Smooth muscle cell (in vitro differentiated cells): Measurements from ENCODE around the gene RFNG. TPM values are rescaled to one million over a fixed set of nuclear protein-coding genes. Genes with fewer than 3 reads are reported as not detected.

Source experiments
- DNase-seq: peaks from one replicate; lab custom pipeline; 2025; ENCODE audit not compliant: unreplicated experiment; lab: John Stamatoyannopoulos, UW
- H2AFZ ChIP-seq: fragments of 200-600 bp; sonication (generic); 2 replicates; pipeline ENCODE4 v1.6.0; 2016; ENCODE audit warnings: antibody characterized with exemption, low read depth, mild to moderate bottlenecking
- H3F3A ChIP-seq: fragments of 200-600 bp; sonication (generic); 2 replicates; pipeline ENCODE4 v1.6.0; 2017; ENCODE audit warnings: antibody characterized with exemption, low read depth
- H3K27ac ChIP-seq: fragments of 200-600 bp; sonication (generic); 2 replicates; pipeline ENCODE4 v1.5.1; 2016; ENCODE audit warnings: low read depth, mild to moderate bottlenecking
- H3K27me3 ChIP-seq: fragments of 200-600 bp; sonication (generic); 2 replicates; pipeline ENCODE4 v1.6.1; 2016; ENCODE audit warnings: low read depth, mild to moderate bottlenecking
- H3K36me3 ChIP-seq: fragments of 200-600 bp; sonication (generic); 2 replicates; pipeline ENCODE4 v1.5.1; 2016; ENCODE audit warnings: low read depth
- H3K4me1 ChIP-seq: fragments of 200-600 bp; sonication (generic); 2 replicates; pipeline ENCODE4 v1.5.1; 2016; ENCODE audit warnings: low read depth
- H3K4me2 ChIP-seq: fragments of 200-600 bp; sonication (generic); 2 replicates; pipeline ENCODE4 v1.6.0; 2016; ENCODE audit warnings: mild to moderate bottlenecking
- H3K4me3 ChIP-seq: fragments of 200-600 bp; sonication (generic); 2 replicates; pipeline ENCODE4 v1.5.1; 2016; ENCODE audit warnings: mild to moderate bottlenecking
- H3K79me2 ChIP-seq: fragments of 200-600 bp; sonication (generic); 2 replicates; pipeline ENCODE4 v1.6.0; 2016; ENCODE audit warnings: low read depth, mild to moderate bottlenecking
- H3K9ac ChIP-seq: fragments of 200-600 bp; sonication (generic); 2 replicates; pipeline ENCODE4 v1.6.0; 2016; ENCODE audit warnings: low read depth
- H3K9me3 ChIP-seq: fragments of 200-600 bp; sonication (generic); replicated peaks from 2 replicates; pipeline ENCODE4 v1.5.1; 2016; ENCODE audit warnings: low read depth
- H4K20me1 ChIP-seq: fragments of 200-600 bp; sonication (generic); 2 replicates; pipeline ENCODE4 v1.6.0; 2016; ENCODE audit warnings: low read depth
- WGBS: methylation state at CpG from one replicate; pipeline ENCODE4 v1.1.7; 2016; ENCODE audit warnings: low lambda C conversion rate; 5-methylcytosine and 5-hydroxymethylcytosine counted together
- polyA plus RNA-seq: library from polyadenylated mRNA; unstranded; fragments of >200 nt; fragmentation: Nextera tagmentation; extraction: Ambion mirVana; gene quantifications from 2 replicates; pipeline ENCODE4 v1.2.1, GENCODE V29; 2016
- total RNA-seq: library from RNA; depleted of rRNA; stranded (reverse); fragments of >200 nt; gene quantifications from 2 replicates; pipeline ENCODE4 v1.2.3, GENCODE V29; 2014
- TF ChIP-seq, protein P1 (sequence below): fragments of 200-600 bp; sonication (generic); IDR thresholded peaks from 2 replicates; pipeline ENCODE4 v1.5.1; 2017; ENCODE audit warnings: borderline replicate concordance, mild to moderate bottlenecking, antibody characterized with exemption; ENCODE audit not compliant: insufficient read depth, poor library complexity, severe bottlenecking

The RFNG gene
- total and polyA plus RNA-seq, 2 experiments from 2014 or later: 27.1 to 54.9 TPM

DNA sequence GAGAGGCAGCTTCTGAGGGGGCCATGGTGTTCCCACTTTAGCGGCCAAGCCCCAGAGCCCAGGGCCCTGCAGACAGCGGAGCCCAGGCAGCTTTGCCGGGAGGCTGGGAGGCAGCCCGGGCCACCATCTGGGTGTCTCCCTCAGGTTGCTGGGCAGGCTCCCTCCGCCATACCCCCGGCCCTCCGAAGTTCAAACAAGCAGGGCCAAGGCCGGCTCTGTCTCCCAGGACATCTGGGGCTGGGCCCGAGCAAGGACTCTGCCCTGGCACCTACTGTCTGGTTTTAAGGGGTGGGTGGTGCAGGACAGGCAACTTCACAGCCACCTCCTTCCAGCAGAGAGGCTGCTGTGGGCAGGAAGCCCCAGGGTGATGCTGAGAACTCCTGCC is 11.4 kb upstream of the RFNG start:
- Histone ChIP-seq H3K4me3 (no peak overlapping the region), H3K79me2 (peaks cover 5% of the 10 kb centered on the region), H3K27me3 (no peaks in the 10 kb centered on the region), H3K4me2 (no peak overlapping the region), H3K9ac (no peak overlapping the region), H3F3A (no peaks in the 10 kb centered on the region), H3K9me3 (no peaks in the 10 kb centered on the region), H2AFZ (no peak overlapping the region), H4K20me1 (no peaks in the 10 kb centered on the region), H3K36me3 (no peaks in the 10 kb centered on the region), H3K4me1 (peaks cover 6% of the 10 kb centered on the region), H3K27ac (no peak overlapping the region)
- DNase-seq: no peak
- TF ChIP-seq, protein P1, sequence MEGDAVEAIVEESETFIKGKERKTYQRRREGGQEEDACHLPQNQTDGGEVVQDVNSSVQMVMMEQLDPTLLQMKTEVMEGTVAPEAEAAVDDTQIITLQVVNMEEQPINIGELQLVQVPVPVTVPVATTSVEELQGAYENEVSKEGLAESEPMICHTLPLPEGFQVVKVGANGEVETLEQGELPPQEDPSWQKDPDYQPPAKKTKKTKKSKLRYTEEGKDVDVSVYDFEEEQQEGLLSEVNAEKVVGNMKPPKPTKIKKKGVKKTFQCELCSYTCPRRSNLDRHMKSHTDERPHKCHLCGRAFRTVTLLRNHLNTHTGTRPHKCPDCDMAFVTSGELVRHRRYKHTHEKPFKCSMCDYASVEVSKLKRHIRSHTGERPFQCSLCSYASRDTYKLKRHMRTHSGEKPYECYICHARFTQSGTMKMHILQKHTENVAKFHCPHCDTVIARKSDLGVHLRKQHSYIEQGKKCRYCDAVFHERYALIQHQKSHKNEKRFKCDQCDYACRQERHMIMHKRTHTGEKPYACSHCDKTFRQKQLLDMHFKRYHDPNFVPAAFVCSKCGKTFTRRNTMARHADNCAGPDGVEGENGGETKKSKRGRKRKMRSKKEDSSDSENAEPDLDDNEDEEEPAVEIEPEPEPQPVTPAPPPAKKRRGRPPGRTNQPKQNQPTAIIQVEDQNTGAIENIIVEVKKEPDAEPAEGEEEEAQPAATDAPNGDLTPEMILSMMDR: no peak
- WGBS: 98% methylated on average over 9 of the region's 9 CpGs

DNA sequence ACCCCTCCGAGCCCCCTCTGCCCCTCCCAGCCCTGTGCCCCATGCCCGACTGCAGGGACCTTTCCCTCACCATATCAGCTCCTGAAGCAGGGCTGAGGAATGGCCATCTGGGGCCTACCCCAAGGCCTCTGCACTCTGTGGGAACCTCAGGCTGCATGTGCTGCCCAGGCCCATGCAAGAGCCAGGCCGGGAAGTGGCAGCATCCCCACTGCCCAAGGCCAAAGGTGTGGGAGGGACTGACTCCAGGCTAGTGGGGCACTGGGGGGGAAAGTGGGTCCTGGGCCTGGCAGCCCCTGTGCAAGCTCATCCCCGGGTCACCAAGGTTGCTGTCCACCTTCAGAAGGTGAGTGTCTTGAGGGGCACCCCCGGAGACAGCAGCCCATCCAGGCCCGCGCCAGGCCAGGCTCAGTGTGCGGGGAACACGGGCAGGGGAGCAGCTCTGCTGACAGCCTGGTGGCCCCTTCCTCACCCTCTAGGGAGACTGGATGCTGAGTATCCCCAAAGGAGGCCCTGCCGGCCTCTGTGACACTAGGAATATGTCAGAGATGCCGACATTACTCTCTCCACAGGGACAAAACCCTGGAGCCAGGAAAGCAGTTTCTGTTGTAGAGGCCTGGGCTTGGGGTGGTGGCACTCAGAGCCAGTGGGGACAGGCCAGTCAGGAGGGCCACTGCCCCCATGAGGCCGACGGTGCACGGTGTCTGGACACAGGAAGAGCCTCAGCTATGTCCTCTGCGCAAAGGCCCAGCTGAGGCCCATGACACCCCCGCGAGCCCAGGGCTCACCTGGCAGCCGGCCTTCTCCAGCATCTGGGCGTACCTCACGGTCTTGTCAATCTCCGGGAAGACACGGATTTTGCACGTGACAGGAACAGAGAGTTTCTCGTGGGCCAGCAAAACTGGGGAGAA is 10.7 kb upstream of the RFNG start:
- no peaks in the 10 kb centered on the region for H3F3A ChIP-seq
- DNase-seq: no peak
- no peaks in the 10 kb centered on the region for H4K20me1 ChIP-seq
- no peak overlapping the region for H3K4me2 ChIP-seq
- H2AFZ ChIP-seq: no peak overlapping the region
- no peaks in the 10 kb centered on the region for H3K36me3 ChIP-seq
- TF ChIP-seq, protein P1: no peak
- H3K9ac ChIP-seq: no peak overlapping the region
- peaks cover 6% of the 10 kb centered on the region for H3K4me1 ChIP-seq
- no peaks in the 10 kb centered on the region for H3K27me3 ChIP-seq
- H3K9me3 ChIP-seq: no peaks in the 10 kb centered on the region
- peaks cover 5% of the 10 kb centered on the region for H3K79me2 ChIP-seq
- no peak overlapping the region for H3K4me3 ChIP-seq
- H3K27ac ChIP-seq: no peak overlapping the region
- WGBS: 96% methylated on average over 23 of the region's 24 CpGs

DNA sequence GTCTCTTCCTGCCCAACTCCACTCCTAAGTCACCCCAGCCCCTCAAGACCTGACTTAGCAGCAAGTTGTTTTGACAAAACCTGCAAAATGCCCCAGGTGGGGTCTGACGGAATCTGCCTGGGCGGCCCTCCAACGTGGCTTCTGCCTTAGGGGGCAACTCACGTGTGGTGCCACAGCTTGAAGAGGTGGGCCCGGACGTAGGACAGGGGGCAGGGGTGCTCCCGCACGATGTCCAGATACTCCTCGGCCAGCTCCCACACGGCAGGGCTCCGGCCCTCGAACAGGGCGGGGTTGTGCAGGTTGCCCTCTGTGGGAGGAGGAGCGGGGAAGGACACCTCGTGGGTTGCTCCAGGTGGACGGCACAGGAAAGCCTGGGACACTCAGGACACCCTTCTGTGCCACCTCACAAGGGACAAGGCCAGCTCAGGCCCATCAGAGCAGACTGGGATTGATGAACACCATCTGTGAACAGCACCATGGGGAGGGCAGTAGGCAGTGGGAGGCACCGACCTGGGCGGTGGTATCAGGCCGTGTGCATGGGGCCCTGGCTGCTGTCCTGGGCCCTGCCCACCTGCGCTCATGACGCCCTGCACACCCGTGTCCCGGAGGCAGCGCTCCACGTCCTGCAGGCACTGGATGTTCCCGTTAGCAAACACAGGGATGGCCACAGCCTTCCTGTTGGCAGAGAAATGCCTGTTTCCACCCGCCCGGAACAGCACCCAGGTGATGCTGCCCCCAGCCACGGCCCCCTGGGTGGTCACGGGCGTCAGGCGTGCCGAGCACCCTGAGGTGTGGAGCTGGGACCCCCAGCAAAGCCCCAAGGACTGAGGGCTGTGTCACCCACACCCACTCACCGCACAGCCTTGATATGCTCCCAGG is 9.7 kb upstream of the RFNG start:
- TF ChIP-seq, protein P1: no peak
- H3F3A ChIP-seq: no peaks in the 10 kb centered on the region
- peaks cover 6% of the 10 kb centered on the region for H3K4me1 ChIP-seq
- 97% methylated on average over 34 of the region's 34 CpGs for WGBS
- peaks cover 5% of the 10 kb centered on the region for H3K79me2 ChIP-seq
- no peaks in the 10 kb centered on the region for H4K20me1 ChIP-seq
- H3K4me2 ChIP-seq: no peak overlapping the region
- no peak overlapping the region for H3K27ac ChIP-seq
- H2AFZ ChIP-seq: no peak overlapping the region
- H3K27me3 ChIP-seq: no peaks in the 10 kb centered on the region
- H3K36me3 ChIP-seq: no peaks in the 10 kb centered on the region
- no peak overlapping the region for H3K4me3 ChIP-seq
- DNase-seq: no peak
- no peaks in the 10 kb centered on the region for H3K9me3 ChIP-seq
- H3K9ac ChIP-seq: no peak overlapping the region
